Liver (tissue), 9 donors: Measurements from ENCODE around the gene HNRNPA1. TPM values are rescaled to one million over a fixed set of nuclear protein-coding genes. Genes with fewer than 3 reads are reported as not detected.
"Not testable (repeated sequence)": the region's sequence is repeated elsewhere in the genome, so short reads cannot be mapped to it uniquely, and the experiment has no call there.

Experiments
- DNase-seq: peaks from one replicate; pipeline ENCODE4 v3.0.0-alpha.2; 2017; ENCODE audit warnings: low spot score
- H3K27ac ChIP-seq, 2 donors: one replicate each; pipeline ENCODE4 v1.7.0; 2013; ENCODE audit warnings: inconsistent platforms in 2 of 2, low read length in 2 of 2, control low read depth in 1 of 2, low read depth in 1 of 2, mild to moderate bottlenecking in 1 of 2
- H3K27me3 ChIP-seq, 4 donors: one replicate each; pipeline versions ENCODE4 v1.6.1 to v1.7.0; 2013; ENCODE audit warnings: low read length in 3 of 4, inconsistent platforms in 1 of 4, mild to moderate bottlenecking in 1 of 4, moderate library complexity in 1 of 4; ENCODE audit not compliant: control insufficient read depth in 4 of 4, insufficient read depth in 4 of 4
- H3K36me3 ChIP-seq, 4 donors: one replicate each; pipeline versions ENCODE4 v1.6.1 to v1.7.0; 2013; ENCODE audit warnings: low read length in 3 of 4, mild to moderate bottlenecking in 3 of 4, low read depth in 1 of 4, moderate library complexity in 1 of 4; ENCODE audit not compliant: control insufficient read depth in 4 of 4, insufficient read depth in 3 of 4
- H3K4me1 ChIP-seq, 4 donors: one replicate each; pipeline versions ENCODE4 v1.6.1 to v1.7.0; 2013; ENCODE audit warnings: low read length in 3 of 4, mild to moderate bottlenecking in 3 of 4, moderate library complexity in 1 of 4; ENCODE audit not compliant: control insufficient read depth in 4 of 4, insufficient read depth in 4 of 4
- H3K4me3 ChIP-seq, 3 donors: one replicate each; pipeline versions ENCODE4 v1.6.1 to v1.7.0; 2013; ENCODE audit warnings: low read length in 3 of 3, control low read depth in 1 of 3, low read depth in 1 of 3, mild to moderate bottlenecking in 1 of 3
- H3K9ac ChIP-seq, 2 donors: one replicate each; pipeline ENCODE4 v1.7.0; 2013; ENCODE audit warnings: low read length in 2 of 2, mild to moderate bottlenecking in 2 of 2, moderate library complexity in 2 of 2, control low read depth in 1 of 2, low read depth in 1 of 2
- H3K9me3 ChIP-seq, 4 donors: one replicate each; pipeline versions ENCODE4 v1.6.1 to v1.7.0; 2013; ENCODE audit warnings: low read length in 3 of 4; ENCODE audit not compliant: control insufficient read depth in 4 of 4
- EGR1 ChIP-seq, 2 donors: IDR thresholded peaks; 2 replicates each; pipeline ENCODE4 v1.6.1; 2016 to 2018; ENCODE audit warnings: antibody characterized with exemption in 2 of 2, low read depth in 2 of 2
- FOXA1 ChIP-seq: IDR thresholded peaks from 2 replicates; pipeline ENCODE4 v1.6.1; 2016; ENCODE audit warnings: antibody characterized with exemption
- GABPA ChIP-seq, 2 donors: IDR thresholded peaks in 1 of 2; conservative IDR thresholded peaks in 1 of 2; 2 replicates each; pipeline ENCODE4 v1.6.1; 2016; ENCODE audit warnings: antibody characterized with exemption in 2 of 2, mild to moderate bottlenecking in 1 of 2, moderate library complexity in 1 of 2
- HNF4G ChIP-seq: IDR thresholded peaks from 2 replicates; pipeline ENCODE4 v1.6.1; 2016; ENCODE audit warnings: antibody characterized with exemption
- JUND ChIP-seq, 2 donors: IDR thresholded peaks; 2 replicates each; pipeline ENCODE4 v1.6.1; 2016; ENCODE audit warnings: antibody characterized with exemption in 2 of 2
- RAD21 ChIP-seq, 2 donors: IDR thresholded peaks; 2 replicates each; pipeline ENCODE4 v1.6.1; 2016; ENCODE audit warnings: antibody characterized with exemption in 2 of 2, mild to moderate bottlenecking in 2 of 2
- REST ChIP-seq: IDR thresholded peaks from 2 replicates; pipeline ENCODE4 v1.6.1; 2016; ENCODE audit warnings: antibody characterized with exemption, mild to moderate bottlenecking
- RXRA ChIP-seq, 2 donors: IDR thresholded peaks; 2 replicates each; pipeline ENCODE4 v1.6.1; 2017 to 2018; ENCODE audit warnings: antibody characterized with exemption in 2 of 2, mild to moderate bottlenecking in 1 of 2
- SP1 ChIP-seq: IDR thresholded peaks from 2 replicates; pipeline ENCODE4 v1.6.1; 2018; ENCODE audit warnings: antibody characterized with exemption, mild to moderate bottlenecking
- TAF1 ChIP-seq: conservative IDR thresholded peaks from 2 replicates; pipeline ENCODE4 v1.6.1; 2016; ENCODE audit warnings: antibody characterized with exemption, mild to moderate bottlenecking
- YY1 ChIP-seq: IDR thresholded peaks from 2 replicates; pipeline ENCODE4 v1.6.1; 2016; ENCODE audit warnings: antibody characterized with exemption, mild to moderate bottlenecking
- WGBS: extraction: QIAGEN DNeasy Blood & Tissue Kit; methylation state at CpG from one replicate; pipeline ENCODE4 v1.1.7; 2013; 5-methylcytosine and 5-hydroxymethylcytosine counted together
- polyA plus RNA-seq, 2 donors: library from polyadenylated mRNA; stranded (reverse) in 1 of 2; unstranded in 1 of 2; fragments of 200-250 nt in 1 of 2; fragments of >200 nt in 1 of 2; fragmentation: Nextera tagmentation in 1 of 2; extraction: Ambion mirVana in 1 of 2; gene quantifications; one replicate each; pipeline versions ENCODE4 v1.2.1 to v1.2.3, GENCODE V29; 2013 to 2015
- total RNA-seq, 2 donors: library from RNA; depleted of rRNA; stranded (reverse); fragments of >200 nt; gene quantifications; one replicate each; pipeline ENCODE4 v1.2.3, GENCODE V29; 2014
- TF ChIP-seq, protein P1 (sequence below): IDR thresholded peaks from 2 replicates; pipeline ENCODE4 v1.6.1; 2016; ENCODE audit warnings: antibody characterized with exemption
- TF ChIP-seq, protein P2 (sequence below): IDR thresholded peaks from 2 replicates; pipeline ENCODE4 v1.6.1; 2016; ENCODE audit warnings: antibody characterized with exemption
- TF ChIP-seq, protein P3 (sequence below): fragments of 150-350 bp; IDR thresholded peaks from 2 replicates; pipeline ENCODE4 v1.5.1; 2017; ENCODE audit warnings: improper control_type of control experiment, low read depth, low read length; ENCODE audit not compliant: missing input control
- donor health status: healthy.
- donor health status: healthy.
- donor health status: healthy.
- donor health status: healthy.
- donor health status: healthy.

HNRNPA1 gene
- total and polyA plus RNA-seq, 4 donors, result 81.0 to 274 (median 205) TPM

- no peaks in the 10 kb centered on the region for H3K9me3 ChIP-seq
- no peak overlapping the region for H3K27ac ChIP-seq
- 57% methylated on average over 11 of the region's 11 CpGs for WGBS
- no peak for DNase-seq
- TF ChIP-seq EGR1 (IDR thresholded peaks at IDR 0.05; ENCODE audit: low read depth in 2 of 2) (no peak), RXRA (IDR thresholded peaks at IDR 0.05) (no peak), FOXA1 (no peak), SP1 (no peak), HNF4G (no peak), JUND (IDR thresholded peaks at IDR 0.05) (no peak)
- TF ChIP-seq, protein P1, sequence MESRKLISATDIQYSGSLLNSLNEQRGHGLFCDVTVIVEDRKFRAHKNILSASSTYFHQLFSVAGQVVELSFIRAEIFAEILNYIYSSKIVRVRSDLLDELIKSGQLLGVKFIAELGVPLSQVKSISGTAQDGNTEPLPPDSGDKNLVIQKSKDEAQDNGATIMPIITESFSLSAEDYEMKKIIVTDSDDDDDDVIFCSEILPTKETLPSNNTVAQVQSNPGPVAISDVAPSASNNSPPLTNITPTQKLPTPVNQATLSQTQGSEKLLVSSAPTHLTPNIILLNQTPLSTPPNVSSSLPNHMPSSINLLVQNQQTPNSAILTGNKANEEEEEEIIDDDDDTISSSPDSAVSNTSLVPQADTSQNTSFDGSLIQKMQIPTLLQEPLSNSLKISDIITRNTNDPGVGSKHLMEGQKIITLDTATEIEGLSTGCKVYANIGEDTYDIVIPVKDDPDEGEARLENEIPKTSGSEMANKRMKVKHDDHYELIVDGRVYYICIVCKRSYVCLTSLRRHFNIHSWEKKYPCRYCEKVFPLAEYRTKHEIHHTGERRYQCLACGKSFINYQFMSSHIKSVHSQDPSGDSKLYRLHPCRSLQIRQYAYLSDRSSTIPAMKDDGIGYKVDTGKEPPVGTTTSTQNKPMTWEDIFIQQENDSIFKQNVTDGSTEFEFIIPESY, result no peak
- TF ChIP-seq, protein P2, sequence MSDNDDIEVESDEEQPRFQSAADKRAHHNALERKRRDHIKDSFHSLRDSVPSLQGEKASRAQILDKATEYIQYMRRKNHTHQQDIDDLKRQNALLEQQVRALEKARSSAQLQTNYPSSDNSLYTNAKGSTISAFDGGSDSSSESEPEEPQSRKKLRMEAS, result no peak
- H3K36me3 ChIP-seq, result peaks cover 19 to 59% (median 48%) of the 10 kb centered on the region in 4 donors
- no peaks in the 10 kb centered on the region for H3K27me3 ChIP-seq
- H3K4me1 ChIP-seq, result peaks cover 0 to 53% (median 43%) of the 10 kb centered on the region in 4 donors
- H3K4me3 ChIP-seq, result peak overlapping the region in 1 of 3 donors; percentile 48
- H3K9ac ChIP-seq, result no peak overlapping the region
Measured at GRCh38 chr12:54282949-54283593, 2.5 kb downstream of the HNRNPA1 start.

DNA sequence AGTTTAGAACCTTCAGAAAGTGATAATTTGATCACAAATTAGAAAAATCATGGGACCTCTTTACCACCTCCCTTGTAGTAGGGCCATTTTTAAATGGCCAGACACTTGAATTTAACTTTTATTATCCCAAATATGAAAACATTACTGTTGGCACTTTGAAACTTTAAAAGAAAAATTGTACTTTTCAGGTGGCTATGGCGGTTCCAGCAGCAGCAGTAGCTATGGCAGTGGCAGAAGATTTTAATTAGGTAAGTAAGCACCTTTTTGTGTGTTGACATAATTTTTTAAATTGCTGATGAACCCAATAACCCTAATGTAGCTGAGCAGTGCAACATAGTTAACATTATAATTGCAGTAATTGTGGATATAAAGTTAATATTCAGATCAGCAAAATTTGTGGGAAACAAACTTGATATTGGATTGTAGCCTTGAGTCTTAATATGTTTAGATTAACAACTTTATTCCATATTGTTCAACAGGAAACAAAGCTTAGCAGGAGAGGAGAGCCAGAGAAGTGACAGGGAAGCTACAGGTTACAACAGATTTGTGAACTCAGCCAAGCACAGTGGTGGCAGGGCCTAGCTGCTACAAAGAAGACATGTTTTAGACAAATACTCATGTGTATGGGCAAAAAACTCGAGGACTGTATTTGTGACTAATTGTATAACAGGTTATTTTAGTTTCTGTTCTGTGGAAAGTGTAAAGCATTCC lies 3.7 kb downstream of the HNRNPA1 start:
- peak overlapping the region in 1 of 3 donors; percentile 2 for H3K4me3 ChIP-seq

DNA sequence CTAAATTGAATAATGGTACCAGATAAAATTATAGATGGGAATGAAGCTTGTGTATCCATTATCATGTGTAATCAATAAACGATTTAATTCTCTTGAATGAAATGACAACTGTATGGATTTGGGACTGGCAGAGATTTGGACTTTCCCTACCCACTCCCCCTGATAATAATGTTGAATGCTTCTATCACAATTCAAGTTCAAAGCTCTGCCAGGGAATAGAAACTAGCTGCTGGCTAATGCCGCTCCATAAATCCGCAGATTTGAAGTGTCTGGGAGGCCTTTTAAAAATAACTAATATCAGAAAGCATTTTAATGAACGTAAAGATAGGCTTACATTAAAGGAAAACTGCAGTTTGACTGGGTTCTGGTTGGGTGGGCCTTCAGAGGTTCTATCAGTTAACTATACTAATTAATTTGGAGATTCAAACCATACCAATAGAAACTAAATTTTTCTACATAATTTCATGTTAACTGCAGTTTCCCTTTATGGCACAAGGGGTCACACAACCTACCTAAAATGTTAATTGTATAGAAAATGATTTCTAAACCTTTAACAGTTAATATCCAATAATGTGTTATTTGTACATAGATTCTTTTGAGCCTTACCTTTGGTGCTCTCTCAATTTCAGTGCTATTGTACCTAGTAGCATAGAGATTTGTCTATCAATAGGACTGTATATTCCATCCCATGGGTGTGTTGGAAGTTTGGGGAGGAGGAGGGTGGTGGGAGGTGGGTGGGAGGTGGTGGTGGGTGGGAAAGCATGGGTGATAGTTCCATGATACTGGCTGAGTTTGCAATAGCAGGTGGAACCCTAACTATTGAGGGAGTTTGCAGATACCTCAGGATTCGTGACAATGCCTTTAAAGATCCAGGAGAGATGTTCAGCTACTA lies 4.9 kb downstream of the HNRNPA1 start:
- Histone ChIP-seq H3K9ac (no peak overlapping the region), H3K4me1 (peaks cover 0 to 44% (median 36%) of the 10 kb centered on the region in 4 donors), H3K9me3 (no peaks in the 10 kb centered on the region), H3K36me3 (peaks cover 19 to 59% (median 50%) of the 10 kb centered on the region in 4 donors), H3K4me3 (no peak overlapping the region), H3K27ac (no peak overlapping the region), H3K27me3 (no peaks in the 10 kb centered on the region)
- 71% methylated on average over 5 of the region's 5 CpGs for WGBS
- TF ChIP-seq FOXA1, result no peak
- TF ChIP-seq TAF1, result no peak
- no peak for TF ChIP-seq EGR1 (IDR thresholded peaks at IDR 0.05; ENCODE audit: low read depth in 2 of 2)
- no peak for TF ChIP-seq REST
- TF ChIP-seq RXRA (IDR thresholded peaks at IDR 0.05), result no peak
- TF ChIP-seq YY1, result no peak
- no peak for TF ChIP-seq GABPA (IDR thresholded peaks at IDR 0.05 in 1 of 2, conservative IDR thresholded peaks at IDR 0.05 in 1 of 2)
- TF ChIP-seq, protein P3, sequence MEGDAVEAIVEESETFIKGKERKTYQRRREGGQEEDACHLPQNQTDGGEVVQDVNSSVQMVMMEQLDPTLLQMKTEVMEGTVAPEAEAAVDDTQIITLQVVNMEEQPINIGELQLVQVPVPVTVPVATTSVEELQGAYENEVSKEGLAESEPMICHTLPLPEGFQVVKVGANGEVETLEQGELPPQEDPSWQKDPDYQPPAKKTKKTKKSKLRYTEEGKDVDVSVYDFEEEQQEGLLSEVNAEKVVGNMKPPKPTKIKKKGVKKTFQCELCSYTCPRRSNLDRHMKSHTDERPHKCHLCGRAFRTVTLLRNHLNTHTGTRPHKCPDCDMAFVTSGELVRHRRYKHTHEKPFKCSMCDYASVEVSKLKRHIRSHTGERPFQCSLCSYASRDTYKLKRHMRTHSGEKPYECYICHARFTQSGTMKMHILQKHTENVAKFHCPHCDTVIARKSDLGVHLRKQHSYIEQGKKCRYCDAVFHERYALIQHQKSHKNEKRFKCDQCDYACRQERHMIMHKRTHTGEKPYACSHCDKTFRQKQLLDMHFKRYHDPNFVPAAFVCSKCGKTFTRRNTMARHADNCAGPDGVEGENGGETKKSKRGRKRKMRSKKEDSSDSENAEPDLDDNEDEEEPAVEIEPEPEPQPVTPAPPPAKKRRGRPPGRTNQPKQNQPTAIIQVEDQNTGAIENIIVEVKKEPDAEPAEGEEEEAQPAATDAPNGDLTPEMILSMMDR, result no peak
- TF ChIP-seq RAD21 (IDR thresholded peaks at IDR 0.05), result no peak
- TF ChIP-seq, protein P1, result no peak
- DNase-seq, result no peak

More for the DNA sequence above, 3.7 kb downstream of the HNRNPA1 start:
- WGBS, result 70% methylated on average over 1 of the region's 2 CpGs
- not testable (repeated sequence) for H3K27ac ChIP-seq, H3K9me3 ChIP-seq, DNase-seq, H3K27me3 ChIP-seq, H3K9ac ChIP-seq
- peaks cover 0 to 42% (median 36%) of the 10 kb centered on the region in 4 donors for H3K4me1 ChIP-seq
- H3K36me3 ChIP-seq, result peaks cover 19 to 59% (median 50%) of the 10 kb centered on the region in 4 donors
